Prostate gland (tissue), 2 donors: ENCODE data around the gene ARRDC1. TPM values are rescaled to one million over a fixed set of nuclear protein-coding genes. Genes with fewer than 3 reads are reported as not detected.

ENCODE experiments used
- DNase-seq: peaks from one replicate; pipeline ENCODE4 v3.0.0-alpha.2; 2019; ENCODE audit warnings: low spot score
- H3K27ac ChIP-seq, 2 donors: fragments of 200-600 bp; sonication (generic); 2 replicates each; pipeline ENCODE4 v1.5.1; 2017 to 2019
- H3K27me3 ChIP-seq: fragments of 200-600 bp; sonication (generic); replicated peaks from 2 replicates; pipeline ENCODE4 v1.5.1; 2019; ENCODE audit not compliant: insufficient read depth
- H3K36me3 ChIP-seq, 2 donors: fragments of 200-600 bp; sonication (generic); 1 replicate in 1 of 2; 2 replicates in 1 of 2; pipeline versions ENCODE4 v1.5.1 to v1.8.1; 2017 to 2019
- H3K4me1 ChIP-seq: fragments of 200-600 bp; sonication (generic); replicated peaks from 2 replicates; pipeline ENCODE4 v1.5.1; 2019
- H3K4me3 ChIP-seq, 2 donors: fragments of 200-600 bp; sonication (generic); 2 replicates each; pipeline ENCODE4 v1.5.1; 2017 to 2019
- H3K9me3 ChIP-seq: fragments of 200-600 bp; sonication (generic); 2 replicates; pipeline ENCODE4 v1.5.1; 2017
- CTCF ChIP-seq, 4 experiments: fragments of 200-600 bp in 2 of 4; fragments of 450-650 bp in 2 of 4; sonication (generic) in 2 of 4; IDR thresholded peaks; 1 replicate in 3 of 4; 2 replicates in 1 of 4; pipeline ENCODE4 v1.5.1; 2016 to 2019; ENCODE audit warnings: antibody characterized with exemption in 4 of 4, mild to moderate bottlenecking in 2 of 4, moderate library complexity in 2 of 4
- POLR2A ChIP-seq: fragments of 450-650 bp; IDR thresholded peaks from one replicate; pipeline ENCODE4 v1.6.1; 2016; ENCODE audit warnings: antibody characterized with exemption, mild to moderate bottlenecking
- POLR2AphosphoS5 ChIP-seq: sonication (generic); formaldehyde crosslinking; IDR thresholded peaks from one replicate; pipeline ENCODE4 v1.6.1; 2017; ENCODE audit warnings: antibody characterized with exemption
- WGBS: methylation state at CpG from one replicate; pipeline ENCODE4 v1.1.5; 2018; 5-methylcytosine and 5-hydroxymethylcytosine counted together
- intact Hi-C: fragments of 100-400 bp; cut with DNase I; formaldehyde crosslinking; loops from one replicate; pipeline ENCODE4 v1.14.2; 2022
- small RNA-seq, 2 donors: library from RNA; depleted of rRNA; stranded (forward); fragments of <200 nt; gene quantifications; one replicate each; pipeline ENCODE3, GENCODE V24; 2016
- total RNA-seq, 2 donors: library from RNA; depleted of rRNA; stranded (reverse); fragments of >200 nt; gene quantifications; one replicate each; pipeline ENCODE4 v1.1.0, GENCODE V29; 2016

Gene ARRDC1
- total RNA-seq, 2 donors from 2014 or later = 123 to 126 TPM

GRCh38 chr9:137658781-137659180 lies 53.3 kb downstream of the ARRDC1 start:
- DNase-seq = no peak
- WGBS = 88% methylated on average over 2 of the region's 2 CpGs
- H3K27ac ChIP-seq = no peak overlapping the region
- intact Hi-C loops = no loop called here
- TF ChIP-seq POLR2A = no peak
- TF ChIP-seq POLR2AphosphoS5 = no peak
- TF ChIP-seq CTCF (IDR thresholded peaks at IDR 0.05) = no peak
- no peaks in the 10 kb centered on the region for H3K36me3 ChIP-seq
- no peaks in the 10 kb centered on the region for H3K4me1 ChIP-seq
- no peak overlapping the region for H3K4me3 ChIP-seq
- no peaks in the 10 kb centered on the region for H3K9me3 ChIP-seq
- no peaks in the 10 kb centered on the region for H3K27me3 ChIP-seq

GRCh38 chr9:137660144-137660543 lies 54.7 kb downstream of the ARRDC1 start:
- Histone ChIP-seq H3K9me3 (no peaks in the 10 kb centered on the region), H3K36me3 (no peaks in the 10 kb centered on the region), H3K27me3 (no peaks in the 10 kb centered on the region), H3K27ac (no peak overlapping the region), H3K4me3 (no peak overlapping the region), H3K4me1 (peaks cover 4% of the 10 kb centered on the region)
- intact Hi-C loops = no loop called here
- no peak for TF ChIP-seq POLR2A
- TF ChIP-seq POLR2AphosphoS5 = no peak
- no peak for TF ChIP-seq CTCF (IDR thresholded peaks at IDR 0.05)
- 62% methylated on average over 4 of the region's 4 CpGs for WGBS
- no peak for DNase-seq

DNA sequence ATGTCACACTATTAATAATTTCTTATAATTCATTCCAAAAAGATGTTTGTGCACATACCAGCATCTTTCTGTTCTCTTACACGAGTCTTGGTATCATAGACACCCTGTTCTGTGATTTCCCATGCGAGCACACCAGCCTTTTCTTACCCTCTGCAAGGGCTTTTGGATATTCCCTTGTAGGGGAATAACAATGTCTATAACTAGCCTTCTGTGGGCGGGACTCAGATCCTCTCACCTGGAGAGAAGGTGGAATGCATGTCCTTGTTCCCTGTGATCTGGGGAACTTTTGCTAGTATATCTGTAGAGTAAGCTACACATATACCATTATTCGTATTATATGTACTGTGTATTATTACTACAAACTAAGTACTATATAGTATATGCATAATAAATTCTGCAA lies 58.1 kb downstream of the ARRDC1 start:
- Histone ChIP-seq H3K36me3 (no peaks in the 10 kb centered on the region), H3K4me1 (peaks cover 4% of the 10 kb centered on the region), H3K27ac (peak overlapping the region in 1 of 2 donors; percentile 76), H3K4me3 (no peak overlapping the region), H3K27me3 (no peaks in the 10 kb centered on the region), H3K9me3 (no peaks in the 10 kb centered on the region)
- 86% methylated on average over 4 of the region's 4 CpGs for WGBS
- TF ChIP-seq CTCF (IDR thresholded peaks at IDR 0.05) = no peak
- TF ChIP-seq POLR2A = no peak
- TF ChIP-seq POLR2AphosphoS5 = no peak
- DNase-seq = no peak
- intact Hi-C loops = no loop called here

DNA sequence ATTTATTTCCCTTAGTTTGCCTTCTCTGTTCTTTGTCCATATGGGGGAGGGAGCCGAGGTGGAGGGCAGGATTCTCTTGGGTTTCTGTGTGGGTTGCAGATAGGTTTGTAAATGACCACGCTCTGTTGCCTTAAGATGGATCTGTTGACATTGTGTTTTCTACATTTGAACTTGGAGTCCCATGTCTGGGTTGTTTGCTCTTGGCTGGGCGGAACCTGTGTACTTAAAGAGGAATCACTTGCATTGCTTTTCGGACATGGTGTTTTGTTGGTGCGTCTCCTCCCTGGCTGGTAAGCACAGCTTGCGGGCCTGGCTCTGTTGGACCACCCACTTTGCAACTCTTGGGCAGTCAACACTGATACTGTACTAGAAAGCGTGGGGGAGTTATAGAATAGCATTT lies 59.2 kb downstream of the ARRDC1 start:
- WGBS = 32% methylated on average over 7 of the region's 7 CpGs
- peak; percentile 78 for DNase-seq
- Histone ChIP-seq H3K27me3 (no peaks in the 10 kb centered on the region), H3K4me1 (peaks cover 4% of the 10 kb centered on the region), H3K27ac (peak overlapping the region; percentile 58 to 76), H3K9me3 (no peaks in the 10 kb centered on the region), H3K4me3 (peak overlapping the region in 1 of 2 donors; percentile 19), H3K36me3 (no peaks in the 10 kb centered on the region)
- intact Hi-C loops = no loop called here
- TF ChIP-seq POLR2AphosphoS5 (peak; percentile 86), CTCF (IDR thresholded peaks at IDR 0.05) (no peak)

Small RNA genes within 50 kb of the gene (small RNA-seq; reads per million reads assigned to genes)
- 0 reads per million in 2 donors for gene RF00017

Other genes with a start within 250 kb of the ARRDC1 start
- 10 to 100 TPM; 32.6 to 44.8 TPM for gene EXD3, start 182.5 kb upstream of the ARRDC1 start, total RNA-seq
- gene NOXA1, start 182.3 kb upstream of the ARRDC1 start, total RNA-seq = 10 to 100 TPM in 1 of 2 donors, 1 to 10 TPM in 1; 7.5 to 17.1 TPM
- 1 to 10 TPM; 1.8 TPM for gene ENTPD8, start 164.3 kb upstream of the ARRDC1 start, total RNA-seq
- gene NSMF, start 146.4 kb upstream of the ARRDC1 start, total RNA-seq = 100 to 1,000 TPM in 1 of 2 donors, 10 to 100 TPM in 1; 42.4 to 128 TPM
- gene PNPLA7, start 55.3 kb upstream of the ARRDC1 start, total RNA-seq = 10 to 100 TPM; 34.2 to 64.3 TPM
- gene MRPL41, start 53.8 kb upstream of the ARRDC1 start, total RNA-seq = 100 to 1,000 TPM in 1 of 2 donors, 10 to 100 TPM in 1; 75.8 to 133 TPM
- 10 to 100 TPM; 34.3 to 62.4 TPM for gene DPH7, start 26.8 kb upstream of the ARRDC1 start, total RNA-seq
- 10 to 100 TPM; 20.8 to 34.8 TPM for gene ZMYND19, start 15.2 kb upstream of the ARRDC1 start, total RNA-seq
- gene EHMT1, start 13.3 kb downstream of the ARRDC1 start, total RNA-seq = 100 to 1,000 TPM in 1 of 2 donors, 10 to 100 TPM in 1; 81.3 to 149 TPM